Smooth muscle cell (in vitro differentiated cells): ENCODE results near the gene GLRX5. TPM values are rescaled to one million over a fixed set of nuclear protein-coding genes. Genes with fewer than 3 reads are reported as not detected.

ENCODE experiments used
- DNase-seq: peaks from one replicate; lab custom pipeline; 2025; ENCODE audit not compliant: unreplicated experiment; lab: John Stamatoyannopoulos, UW
- H2AFZ ChIP-seq: fragments of 200-600 bp; sonication (generic); 2 replicates; pipeline ENCODE4 v1.6.0; 2016; ENCODE audit warnings: antibody characterized with exemption, low read depth, mild to moderate bottlenecking
- H3F3A ChIP-seq: fragments of 200-600 bp; sonication (generic); 2 replicates; pipeline ENCODE4 v1.6.0; 2017; ENCODE audit warnings: antibody characterized with exemption, low read depth
- H3K27ac ChIP-seq: fragments of 200-600 bp; sonication (generic); 2 replicates; pipeline ENCODE4 v1.5.1; 2016; ENCODE audit warnings: low read depth, mild to moderate bottlenecking
- H3K27me3 ChIP-seq: fragments of 200-600 bp; sonication (generic); 2 replicates; pipeline ENCODE4 v1.6.1; 2016; ENCODE audit warnings: low read depth, mild to moderate bottlenecking
- H3K36me3 ChIP-seq: fragments of 200-600 bp; sonication (generic); 2 replicates; pipeline ENCODE4 v1.5.1; 2016; ENCODE audit warnings: low read depth
- H3K4me1 ChIP-seq: fragments of 200-600 bp; sonication (generic); 2 replicates; pipeline ENCODE4 v1.5.1; 2016; ENCODE audit warnings: low read depth
- H3K4me2 ChIP-seq: fragments of 200-600 bp; sonication (generic); 2 replicates; pipeline ENCODE4 v1.6.0; 2016; ENCODE audit warnings: mild to moderate bottlenecking
- H3K4me3 ChIP-seq: fragments of 200-600 bp; sonication (generic); 2 replicates; pipeline ENCODE4 v1.5.1; 2016; ENCODE audit warnings: mild to moderate bottlenecking
- H3K79me2 ChIP-seq: fragments of 200-600 bp; sonication (generic); 2 replicates; pipeline ENCODE4 v1.6.0; 2016; ENCODE audit warnings: low read depth, mild to moderate bottlenecking
- H3K9ac ChIP-seq: fragments of 200-600 bp; sonication (generic); 2 replicates; pipeline ENCODE4 v1.6.0; 2016; ENCODE audit warnings: low read depth
- H3K9me3 ChIP-seq: fragments of 200-600 bp; sonication (generic); replicated peaks from 2 replicates; pipeline ENCODE4 v1.5.1; 2016; ENCODE audit warnings: low read depth
- H4K20me1 ChIP-seq: fragments of 200-600 bp; sonication (generic); 2 replicates; pipeline ENCODE4 v1.6.0; 2016; ENCODE audit warnings: low read depth
- CTCF ChIP-seq: fragments of 200-600 bp; sonication (generic); IDR thresholded peaks from 2 replicates; pipeline ENCODE4 v1.5.1; 2017; ENCODE audit warnings: borderline replicate concordance, mild to moderate bottlenecking, antibody characterized with exemption; ENCODE audit not compliant: insufficient read depth, poor library complexity, severe bottlenecking
- whole genome bisulfite sequencing: methylation state at CpG from one replicate; pipeline ENCODE4 v1.1.7; 2016; ENCODE audit warnings: low lambda C conversion rate; 5-methylcytosine and 5-hydroxymethylcytosine counted together
- polyA plus RNA-seq: library from polyadenylated mRNA; unstranded; fragments of >200 nt; fragmentation: Nextera tagmentation; extraction: Ambion mirVana; gene quantifications from 2 replicates; pipeline ENCODE4 v1.2.1, GENCODE V29; 2016
- total RNA-seq: library from RNA; depleted of rRNA; stranded (reverse); fragments of >200 nt; gene quantifications from 2 replicates; pipeline ENCODE4 v1.2.3, GENCODE V29; 2014

Gene GLRX5
- total and polyA plus RNA-seq, 2 experiments from 2014 or later: 42.4 to 79.8 TPM

DNA sequence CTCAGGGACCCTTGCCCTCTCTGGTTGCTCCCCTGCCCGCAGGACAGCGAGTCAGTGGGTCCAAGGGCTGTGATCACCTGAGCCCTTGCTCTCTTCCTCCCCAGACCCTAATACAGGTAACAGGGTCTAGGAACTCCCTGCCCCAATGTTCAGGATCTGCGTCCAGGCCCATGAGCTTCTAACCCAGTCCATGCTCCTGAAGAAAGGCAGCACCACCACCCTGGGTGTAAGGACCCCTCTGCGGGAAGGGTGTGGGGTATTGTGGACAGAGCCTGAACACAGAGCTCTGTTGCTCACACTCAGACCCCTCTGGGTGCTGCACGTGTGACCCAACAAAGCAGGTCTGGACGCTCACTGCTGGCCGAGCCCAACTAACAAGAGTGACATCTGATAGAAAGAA lies 18.3 kb downstream of the GLRX5 start:
- DNase-seq: no peak
- Histone ChIP-seq H3K9ac (no peak overlapping the region), H3K79me2 (no peaks in the 10 kb centered on the region), H3K4me2 (no peak overlapping the region), H4K20me1 (no peaks in the 10 kb centered on the region), H3K9me3 (no peaks in the 10 kb centered on the region), H3K4me1 (no peaks in the 10 kb centered on the region), H3F3A (no peaks in the 10 kb centered on the region), H3K4me3 (no peak overlapping the region), H3K36me3 (no peaks in the 10 kb centered on the region), H3K27me3 (no peaks in the 10 kb centered on the region), H2AFZ (no peak overlapping the region), H3K27ac (no peak overlapping the region)
- no peak for TF ChIP-seq CTCF
- WGBS: 96% methylated on average over 7 of the region's 7 CpGs

- H3F3A ChIP-seq: no peaks in the 10 kb centered on the region
- no peaks in the 10 kb centered on the region for H3K36me3 ChIP-seq
- H3K4me3 ChIP-seq: no peak overlapping the region
- no peak overlapping the region for H2AFZ ChIP-seq
- H3K9ac ChIP-seq: no peak overlapping the region
- no peaks in the 10 kb centered on the region for H4K20me1 ChIP-seq
- TF ChIP-seq CTCF: no peak
- 89% methylated on average over 10 of the region's 10 CpGs for WGBS
- DNase-seq: no peak
- H3K79me2 ChIP-seq: no peaks in the 10 kb centered on the region
- no peaks in the 10 kb centered on the region for H3K9me3 ChIP-seq
- H3K4me1 ChIP-seq: no peaks in the 10 kb centered on the region
- no peak overlapping the region for H3K27ac ChIP-seq
- no peaks in the 10 kb centered on the region for H3K27me3 ChIP-seq
- H3K4me2 ChIP-seq: no peak overlapping the region
Observed at GRCh38 chr14:95555053-95555452, 20.2 kb downstream of the GLRX5 start.

DNA sequence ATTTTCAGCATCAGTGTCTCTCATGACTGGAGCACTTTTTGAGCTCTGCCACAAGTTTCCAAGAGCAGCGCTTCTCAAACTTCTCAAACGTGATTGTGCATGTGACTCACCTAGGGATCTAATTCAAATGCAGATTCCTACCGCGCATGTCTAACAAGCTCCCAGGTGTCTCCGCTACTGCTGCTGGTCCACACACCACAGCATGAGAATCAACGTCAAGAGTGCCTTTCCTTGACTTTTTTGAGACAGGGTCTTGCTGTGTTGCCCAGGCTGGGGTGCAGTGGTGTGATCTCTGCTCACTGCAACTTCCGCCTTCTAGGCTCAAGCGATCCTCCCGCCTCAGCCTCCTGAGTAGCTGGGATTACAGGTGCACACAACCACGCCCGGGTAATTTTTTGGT lies 22.4 kb downstream of the GLRX5 start:
- no peak overlapping the region for H2AFZ ChIP-seq
- H3K79me2 ChIP-seq: no peaks in the 10 kb centered on the region
- H3K4me2 ChIP-seq: no peak overlapping the region
- H3F3A ChIP-seq: no peaks in the 10 kb centered on the region
- H3K27me3 ChIP-seq: no peaks in the 10 kb centered on the region
- no peaks in the 10 kb centered on the region for H3K9me3 ChIP-seq
- 66% methylated on average over 11 of the region's 11 CpGs for WGBS
- no peak for DNase-seq
- no peak overlapping the region for H3K27ac ChIP-seq
- no peak overlapping the region for H3K9ac ChIP-seq
- H3K4me3 ChIP-seq: no peak overlapping the region
- no peaks in the 10 kb centered on the region for H3K36me3 ChIP-seq
- TF ChIP-seq CTCF: no peak
- no peaks in the 10 kb centered on the region for H3K4me1 ChIP-seq
- H4K20me1 ChIP-seq: no peaks in the 10 kb centered on the region

DNA sequence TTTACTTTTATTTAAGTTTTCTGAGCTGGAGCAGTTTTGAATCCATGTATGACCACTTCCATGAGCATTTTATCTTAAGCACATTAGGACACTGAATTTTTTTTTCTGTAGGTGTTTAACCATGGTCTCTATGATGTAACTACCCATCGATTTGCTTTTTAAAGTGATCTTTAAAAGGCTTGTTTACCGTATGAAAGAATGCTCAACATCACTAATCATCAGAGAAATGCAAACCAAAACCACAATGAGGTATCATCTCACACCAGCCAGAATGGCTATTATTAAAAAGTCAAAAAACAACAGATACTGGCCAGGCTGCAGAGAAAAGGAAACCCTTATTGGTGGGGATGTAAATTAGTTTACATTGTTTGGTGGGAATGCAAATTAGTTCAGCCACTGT lies 23.0 kb downstream of the GLRX5 start:
- Histone ChIP-seq H3F3A (no peaks in the 10 kb centered on the region), H4K20me1 (no peaks in the 10 kb centered on the region), H3K9ac (no peak overlapping the region), H3K9me3 (no peaks in the 10 kb centered on the region), H3K4me1 (no peaks in the 10 kb centered on the region), H3K27ac (no peak overlapping the region), H3K36me3 (no peaks in the 10 kb centered on the region), H2AFZ (no peak overlapping the region), H3K79me2 (no peaks in the 10 kb centered on the region), H3K4me3 (no peak overlapping the region), H3K27me3 (no peaks in the 10 kb centered on the region), H3K4me2 (no peak overlapping the region)
- DNase-seq: no peak
- no peak for TF ChIP-seq CTCF
- WGBS: 55% methylated on average over 2 of the region's 2 CpGs
